Activated CD4-positive, CD25-positive, alpha-beta regulatory T cell treated with anti-CD3 and anti-CD28 coated beads, Interleukin-2, amount 50 U/mL, for 72 hours (primary cell): ENCODE data around the gene PCDHGA1.
"Not testable (repeated sequence)": the region's sequence is repeated elsewhere in the genome, so short reads cannot be mapped to it uniquely, and the experiment has no call there.

ENCODE experiments used
- DNase-seq: peaks from one replicate; pipeline ENCODE4 v3.0.0; 2021

Gene PCDHGA1

GRCh38 chr5:141383345-141383744 lies 53.0 kb downstream of the PCDHGA1 start:
- DNase-seq, result no peak

GRCh38 chr5:141384471-141385267 lies 54.4 kb downstream of the PCDHGA1 start:
- DNase-seq, result no peak

- not testable (repeated sequence) for DNase-seq
Measured at GRCh38 chr5:141387557-141388311, 57.4 kb downstream of the PCDHGA1 start, which contains the start of gene PCDHGB4. Gene PCDHGB4, plus strand, starts transcription at chr5:141387698. Its CDS starts 187 bp downstream, at chr5:141387885.

- DNase-seq, result no peak
Measured at GRCh38 chr5:141388661-141389060, 58.3 kb downstream of the PCDHGA1 start.

GRCh38 chr5:141389153-141390042 lies 59.1 kb downstream of the PCDHGA1 start:
- no peak for DNase-seq

GRCh38 chr5:141392429-141393198 lies 62.3 kb downstream of the PCDHGA1 start, which contains the start of gene PCDHGA8:
Gene PCDHGA8, plus strand, starts transcription at chr5:141392633. Its CDS starts 181 bp downstream, at chr5:141392814.
- DNase-seq, result no peak

GRCh38 chr5:141393267-141393666 lies 63.0 kb downstream of the PCDHGA1 start:
- DNase-seq, result no peak

- not testable (repeated sequence) for DNase-seq
Measured at GRCh38 chr5:141394401-141395187, 64.3 kb downstream of the PCDHGA1 start.

GRCh38 chr5:141397756-141398551 lies 67.6 kb downstream of the PCDHGA1 start, which contains the start of gene PCDHGB5:
Gene PCDHGB5, plus strand, starts transcription at chr5:141397947. Its CDS starts 181 bp downstream, at chr5:141398128.
- not testable (repeated sequence) for DNase-seq

GRCh38 chr5:141398608-141399007 lies 68.3 kb downstream of the PCDHGA1 start:
- DNase-seq, result no peak

- DNase-seq, result no peak
Measured at GRCh38 chr5:141399555-141400258, 69.4 kb downstream of the PCDHGA1 start.

GRCh38 chr5:141402553-141403243 lies 72.4 kb downstream of the PCDHGA1 start, which contains the start of gene PCDHGA9:
Gene PCDHGA9, plus strand, starts transcription at chr5:141402778. Its CDS starts 175 bp downstream, at chr5:141402953.
- DNase-seq, result no peak

- no peak for DNase-seq
Measured at GRCh38 chr5:141403387-141403786, 73.1 kb downstream of the PCDHGA1 start.

- not testable (repeated sequence) for DNase-seq
Measured at GRCh38 chr5:141407790-141408505, 77.6 kb downstream of the PCDHGA1 start, which contains the start of gene PCDHGB6. Gene PCDHGB6, plus strand, starts transcription at chr5:141408021. Its CDS starts 182 bp downstream, at chr5:141408203.

- no peak for DNase-seq
Measured at GRCh38 chr5:141409598-141410306, 79.4 kb downstream of the PCDHGA1 start.

GRCh38 chr5:141411575-141411974 lies 81.3 kb downstream of the PCDHGA1 start:
- DNase-seq, result no peak
